Globus pallidus (tissue), 1 donor: ENCODE measurements around the gene IWS1.
"Not testable (repeated sequence)": the region's sequence is repeated elsewhere in the genome, so short reads cannot be mapped to it uniquely, and the experiment has no call there.

Source experiments
- DNase-seq: peaks from one replicate; pipeline ENCODE4 v3.0.0-alpha.2; 2015; ENCODE audit warnings: low spot score

Gene IWS1

GRCh38 chr2:127526132-127527000 is at the start of gene IWS1:
TSS of gene IWS1 (minus strand) at chr2:127526489. CDS start at chr2:127526208, 281 bp downstream.
- peak; percentile 97 for DNase-seq

GRCh38 chr2:127575941-127576432 is 49.7 kb upstream of the IWS1 start:
- no peak for DNase-seq

DNA sequence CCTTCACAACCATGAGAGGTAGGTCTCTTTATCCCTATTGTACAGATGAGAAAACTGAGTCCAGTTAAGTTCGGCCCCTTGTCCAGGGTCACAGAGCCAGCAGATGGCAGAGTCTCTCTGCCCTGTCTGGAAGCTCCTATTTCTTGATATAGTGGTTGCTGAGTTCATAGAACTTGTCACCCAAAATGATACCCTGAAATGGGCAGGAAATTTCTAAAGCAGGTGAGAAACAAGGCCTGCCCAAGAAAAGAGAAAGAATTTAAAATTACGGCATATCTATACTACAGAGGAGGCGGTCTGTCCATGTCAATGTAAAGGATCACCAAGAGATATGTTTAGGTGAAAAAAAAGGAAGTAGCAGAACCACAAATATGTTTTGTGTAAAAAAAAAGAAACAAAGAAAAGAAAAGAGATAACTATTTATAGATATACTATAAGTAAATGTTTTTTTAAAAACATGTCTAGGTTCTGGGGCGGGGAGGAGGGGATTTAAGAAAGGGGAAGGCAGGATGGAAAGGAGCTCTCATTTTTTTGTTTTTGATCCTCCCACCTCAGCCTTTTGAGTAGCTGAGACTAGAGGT is 49.0 kb upstream of the IWS1 start:
- DNase-seq, result no peak

DNA sequence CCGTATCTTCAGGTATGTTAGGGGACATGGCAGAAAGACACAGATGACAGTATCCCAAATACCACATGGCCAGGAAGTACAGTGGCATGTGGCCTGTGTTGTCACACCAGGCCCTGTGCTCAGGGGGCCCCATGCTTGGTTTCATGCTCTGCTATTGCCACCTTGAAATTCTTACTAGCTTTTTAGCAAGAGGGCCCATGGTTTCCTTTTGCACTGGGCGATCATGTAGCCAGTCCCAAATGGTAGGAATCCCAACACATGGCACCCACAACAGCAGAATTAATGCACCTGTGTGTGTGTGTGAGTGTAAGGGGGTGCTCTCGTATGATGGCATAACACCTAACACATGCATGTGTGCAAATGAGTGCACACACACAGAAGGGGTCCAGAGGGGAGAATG is 48.4 kb upstream of the IWS1 start:
- no peak for DNase-seq

DNA sequence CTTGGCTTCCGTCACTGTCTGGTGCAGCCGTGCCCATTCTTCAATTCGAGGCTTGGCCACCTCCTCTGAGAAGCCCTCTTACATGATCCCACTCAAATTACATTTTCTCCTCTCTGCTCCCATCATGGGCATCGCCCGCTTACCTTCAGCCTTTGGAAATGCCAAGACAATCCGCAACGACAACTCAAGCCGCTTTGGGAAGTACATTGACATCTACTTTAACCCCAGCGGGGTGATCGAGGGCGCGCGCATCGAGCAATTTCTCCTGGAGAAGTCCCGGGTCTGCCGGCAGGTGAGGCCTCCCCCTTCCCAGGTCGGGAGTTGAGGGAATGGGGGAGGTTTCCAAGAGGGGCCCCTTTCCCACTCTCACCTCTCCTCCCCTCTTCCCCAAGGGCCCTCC is 47.5 kb upstream of the IWS1 start:
- no peak for DNase-seq

DNA sequence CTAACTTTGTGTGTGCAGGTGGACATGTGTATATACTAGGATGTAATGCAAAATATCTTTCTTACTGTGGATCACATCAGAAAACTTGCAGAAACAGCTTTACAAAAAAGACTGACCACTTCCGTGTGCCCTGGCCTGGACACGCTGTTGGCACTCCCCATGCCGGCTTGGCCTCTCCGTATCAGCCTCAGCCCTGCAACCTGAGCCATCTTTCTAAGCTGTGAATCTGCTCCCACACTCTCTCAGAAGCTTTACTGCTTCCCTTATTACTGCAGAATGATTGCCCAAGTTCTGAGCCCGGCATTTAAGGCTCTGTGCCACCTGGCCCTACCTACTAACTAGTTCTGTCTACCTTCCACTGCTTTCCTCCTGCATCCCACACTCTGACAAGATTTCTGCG is 47.0 kb upstream of the IWS1 start:
- no peak for DNase-seq

GRCh38 chr2:127572841-127573240 is 46.6 kb upstream of the IWS1 start:
- no peak for DNase-seq

- DNase-seq, result not testable (repeated sequence)
Measured at GRCh38 chr2:127572352-127572751, 46.1 kb upstream of the IWS1 start.

GRCh38 chr2:127570282-127571250 is 44.3 kb upstream of the IWS1 start:
- DNase-seq, result peak; percentile 18

DNA sequence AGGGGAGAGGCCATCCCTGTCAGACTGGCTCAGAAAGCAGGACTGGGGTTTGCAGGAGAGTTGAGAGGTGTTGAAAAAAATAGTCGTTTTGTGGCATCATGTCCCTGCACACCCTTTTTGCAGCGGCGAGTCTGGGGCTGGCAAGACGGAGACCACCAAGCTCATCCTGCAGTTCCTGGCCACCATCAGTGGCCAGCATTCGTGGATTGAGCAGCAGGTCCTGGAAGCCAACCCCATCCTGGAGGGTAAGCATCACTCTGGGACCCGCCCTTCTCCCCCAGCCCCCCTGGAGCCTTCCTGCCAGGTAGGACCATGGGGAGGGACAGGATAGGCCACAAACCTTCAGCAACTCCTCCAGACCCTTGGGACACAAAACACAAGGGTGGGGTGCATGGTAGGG is 43.4 kb upstream of the IWS1 start:
- no peak for DNase-seq

DNA sequence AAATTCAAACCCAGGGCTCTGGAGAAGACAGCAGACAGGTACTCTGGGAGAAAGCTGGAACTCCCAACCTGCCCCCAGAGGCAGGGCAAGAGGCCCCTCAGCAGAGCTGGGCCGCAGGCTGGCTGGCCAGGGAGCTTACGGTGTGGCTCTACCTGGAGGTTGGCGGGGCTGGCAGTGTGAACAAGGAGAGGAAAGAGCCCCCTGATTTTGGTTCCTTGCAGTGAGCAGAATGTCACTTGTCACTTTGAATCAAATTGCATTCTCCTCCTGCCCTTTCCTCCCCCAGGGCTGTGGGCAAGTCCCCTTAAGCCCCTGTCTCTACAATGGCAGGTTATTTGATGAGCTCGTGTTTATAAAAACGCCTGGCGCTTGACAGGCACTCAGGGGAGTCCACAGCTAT is 41.8 kb upstream of the IWS1 start:
- no peak for DNase-seq

DNA sequence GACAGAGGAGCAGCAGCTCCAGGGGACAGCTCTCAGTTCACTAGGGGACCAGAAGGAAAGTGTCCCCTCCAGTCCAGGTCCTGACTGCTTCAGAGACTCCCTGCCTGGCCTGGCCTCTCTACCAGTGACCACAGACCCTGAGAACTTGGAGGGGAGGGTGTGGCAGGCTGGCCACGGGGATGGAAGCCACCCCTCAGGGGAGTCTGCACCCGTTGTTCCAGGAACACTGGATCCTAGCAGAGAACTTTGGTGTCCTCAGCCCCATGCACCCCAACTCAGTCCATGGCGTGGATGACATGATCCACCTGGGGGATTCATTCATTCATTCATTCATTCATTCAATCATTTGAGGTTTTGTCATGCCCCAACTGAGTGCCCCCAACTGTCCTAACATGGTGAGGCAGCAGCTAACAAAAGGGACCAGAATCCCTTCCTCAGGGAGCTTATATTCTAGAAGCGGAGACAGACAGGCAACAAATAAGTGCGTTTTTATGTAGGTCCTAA is 41.1 kb upstream of the IWS1 start:
- DNase-seq, result no peak

DNA sequence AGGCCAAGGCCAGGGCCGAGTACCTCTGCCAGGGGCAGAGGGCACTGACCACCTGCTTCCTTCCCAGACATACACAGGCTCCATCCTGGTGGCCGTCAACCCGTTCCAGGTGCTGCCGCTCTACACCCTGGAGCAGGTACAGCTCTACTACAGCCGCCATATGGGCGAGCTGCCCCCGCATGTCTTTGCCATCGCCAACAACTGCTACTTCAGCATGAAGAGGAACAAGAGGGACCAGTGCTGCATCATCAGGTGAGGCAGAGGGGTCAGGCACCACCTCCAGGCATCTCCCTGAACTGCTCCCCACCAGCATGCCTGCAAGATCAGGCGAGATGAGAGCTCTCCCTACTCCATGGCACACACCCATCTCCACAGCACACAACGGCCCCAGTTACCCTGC is 40.3 kb upstream of the IWS1 start:
- DNase-seq, result no peak

GRCh38 chr2:127566139-127566417 is 39.8 kb upstream of the IWS1 start:
- DNase-seq, result no peak

GRCh38 chr2:127565261-127566138 is 39.2 kb upstream of the IWS1 start:
- no peak for DNase-seq

DNA sequence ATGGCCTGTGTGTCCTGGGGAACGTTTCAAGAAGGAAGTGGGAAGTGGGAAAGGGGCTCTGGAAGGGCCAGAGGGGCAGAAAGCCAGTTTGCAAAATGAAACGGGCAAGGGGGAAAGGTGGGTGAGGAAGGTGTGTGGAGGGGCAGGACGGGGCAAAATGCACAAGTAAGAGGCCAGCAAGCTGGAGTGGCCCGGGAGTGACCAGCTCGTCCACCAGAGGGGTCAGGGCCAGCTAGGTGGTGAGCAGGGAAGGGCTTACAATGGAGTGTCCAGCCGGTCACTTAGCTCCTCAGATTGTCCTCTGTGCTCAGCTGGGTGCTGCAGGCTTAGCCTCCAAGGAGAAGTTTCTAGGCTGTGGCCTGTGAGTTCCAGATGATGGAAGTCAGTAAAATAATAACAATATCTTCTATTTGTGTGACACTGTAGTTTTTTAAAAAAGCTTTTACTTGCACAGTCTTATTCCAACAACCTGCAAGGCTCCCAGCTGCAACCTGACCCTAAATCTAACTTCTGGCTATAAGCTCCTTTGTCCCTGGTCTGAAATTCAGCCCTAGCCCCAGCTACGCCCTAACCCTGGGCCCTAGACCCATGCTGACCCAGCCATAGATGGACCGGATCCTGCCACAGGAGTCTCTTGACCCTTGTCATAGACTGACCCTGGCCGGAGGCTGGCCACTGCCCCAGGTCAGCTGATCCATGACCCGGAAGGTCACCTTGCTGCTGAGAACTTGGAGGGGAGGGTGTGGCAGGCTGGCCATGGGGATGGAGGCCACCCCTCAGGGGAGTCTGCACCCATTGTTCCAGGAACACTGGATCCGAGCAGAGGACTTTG is 38.4 kb upstream of the IWS1 start:
- DNase-seq, result no peak

GRCh38 chr2:127563458-127564428 is 37.5 kb upstream of the IWS1 start:
- no peak for DNase-seq

- no peak for DNase-seq
Measured at GRCh38 chr2:127562936-127563335, 36.6 kb upstream of the IWS1 start.

- no peak for DNase-seq
Measured at GRCh38 chr2:127561371-127561770, 35.1 kb upstream of the IWS1 start.
